OCI-M2 (cell line): ENCODE measurements around the gene INTS14.

Experiments
- DNase-seq: peaks from one replicate; lab custom pipeline; 2025; ENCODE audit not compliant: unreplicated experiment; lab: John Stamatoyannopoulos, UW

Gene INTS14

GRCh38 chr15:65533057-65533756, 77.7 kb downstream of the INTS14 start:
- DNase-seq: no peak

DNA sequence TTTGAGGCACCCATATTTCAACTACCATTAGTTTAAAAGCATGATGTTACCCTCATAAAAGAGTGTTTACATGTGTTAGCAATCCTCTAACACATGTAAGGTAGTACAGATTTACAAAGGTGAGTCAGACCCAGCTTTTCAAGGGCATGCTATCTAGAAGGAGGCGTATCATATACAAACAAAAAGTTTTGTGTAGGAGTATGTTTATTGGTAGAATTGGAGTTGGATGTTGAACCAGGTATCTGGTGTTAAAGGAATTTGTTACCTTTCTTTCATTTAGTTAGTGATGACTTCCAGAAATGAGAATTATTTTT, 78.2 kb downstream of the INTS14 start:
- DNase-seq: no peak

DNA sequence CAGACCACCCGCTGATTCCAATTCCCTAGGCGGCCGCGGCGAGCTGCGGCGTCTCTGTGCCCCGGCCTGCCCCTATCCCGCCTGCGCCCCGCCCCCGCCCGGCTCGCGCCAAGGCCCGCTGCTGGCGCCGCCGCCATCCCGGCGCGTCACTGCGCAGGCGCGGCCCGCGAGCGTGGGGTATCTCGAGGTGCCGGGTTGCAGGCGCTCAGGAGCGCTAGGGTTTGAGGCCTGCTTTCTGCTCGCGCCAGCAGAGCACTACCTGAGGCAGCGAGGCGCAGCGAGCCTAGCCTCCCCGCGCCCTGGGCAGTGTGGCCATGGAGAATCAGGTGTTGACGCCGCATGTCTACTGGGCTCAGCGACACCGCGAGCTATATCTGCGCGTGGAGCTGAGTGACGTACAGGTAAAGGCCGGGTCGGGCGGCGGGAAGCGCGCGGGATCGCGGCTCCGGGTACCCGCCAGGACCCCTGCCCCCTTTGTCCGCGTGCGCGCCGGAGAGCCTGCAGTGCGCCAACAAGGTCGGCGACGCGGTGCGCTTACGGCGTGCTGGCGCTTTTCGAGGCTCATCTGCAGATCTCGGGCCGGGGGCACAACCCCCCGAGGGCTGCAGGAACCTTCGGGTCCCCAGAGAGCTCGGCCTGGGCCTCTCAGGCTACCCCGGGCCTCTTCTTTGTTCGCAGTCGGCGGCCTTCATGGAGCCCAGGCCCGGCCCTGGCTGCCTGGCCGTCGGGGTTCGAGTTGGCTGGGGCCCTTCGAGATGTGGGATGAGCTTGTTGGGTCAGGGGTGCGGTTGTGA, 80.4 kb downstream of the INTS14 start, which contains the start of gene HACD3:
HACD3 (plus strand) TSS at position 146 of the 794 bp plus-strand sequence; CDS start at position 315, 169 bp downstream.
- no peak for DNase-seq

- no peak for DNase-seq
Observed at GRCh38 chr15:65529762-65530317, 81.1 kb downstream of the INTS14 start.
